Liver (tissue), 9 donors: ENCODE results near the gene LRP11. TPM values are rescaled to one million over a fixed set of nuclear protein-coding genes. Genes with fewer than 3 reads are reported as not detected.

ENCODE experiments used
- DNase-seq: peaks from one replicate; pipeline ENCODE4 v3.0.0-alpha.2; 2017; ENCODE audit warnings: low spot score
- H3K27ac ChIP-seq, 2 donors: one replicate each; pipeline ENCODE4 v1.7.0; 2013; ENCODE audit warnings: inconsistent platforms in 2 of 2, low read length in 2 of 2, control low read depth in 1 of 2, low read depth in 1 of 2, mild to moderate bottlenecking in 1 of 2
- H3K27me3 ChIP-seq, 4 donors: one replicate each; pipeline versions ENCODE4 v1.6.1 to v1.7.0; 2013; ENCODE audit warnings: low read length in 3 of 4, inconsistent platforms in 1 of 4, mild to moderate bottlenecking in 1 of 4, moderate library complexity in 1 of 4; ENCODE audit not compliant: control insufficient read depth in 4 of 4, insufficient read depth in 4 of 4
- H3K36me3 ChIP-seq, 4 donors: one replicate each; pipeline versions ENCODE4 v1.6.1 to v1.7.0; 2013; ENCODE audit warnings: low read length in 3 of 4, mild to moderate bottlenecking in 3 of 4, low read depth in 1 of 4, moderate library complexity in 1 of 4; ENCODE audit not compliant: control insufficient read depth in 4 of 4, insufficient read depth in 3 of 4
- H3K4me1 ChIP-seq, 4 donors: one replicate each; pipeline versions ENCODE4 v1.6.1 to v1.7.0; 2013; ENCODE audit warnings: low read length in 3 of 4, mild to moderate bottlenecking in 3 of 4, moderate library complexity in 1 of 4; ENCODE audit not compliant: control insufficient read depth in 4 of 4, insufficient read depth in 4 of 4
- H3K4me3 ChIP-seq, 3 donors: one replicate each; pipeline versions ENCODE4 v1.6.1 to v1.7.0; 2013; ENCODE audit warnings: low read length in 3 of 3, control low read depth in 1 of 3, low read depth in 1 of 3, mild to moderate bottlenecking in 1 of 3
- H3K9ac ChIP-seq, 2 donors: one replicate each; pipeline ENCODE4 v1.7.0; 2013; ENCODE audit warnings: low read length in 2 of 2, mild to moderate bottlenecking in 2 of 2, moderate library complexity in 2 of 2, control low read depth in 1 of 2, low read depth in 1 of 2
- H3K9me3 ChIP-seq, 4 donors: one replicate each; pipeline versions ENCODE4 v1.6.1 to v1.7.0; 2013; ENCODE audit warnings: low read length in 3 of 4; ENCODE audit not compliant: control insufficient read depth in 4 of 4
- ATF3 ChIP-seq: IDR thresholded peaks from 2 replicates; pipeline ENCODE4 v1.6.1; 2016; ENCODE audit warnings: antibody characterized with exemption
- CTCF ChIP-seq: fragments of 150-350 bp; IDR thresholded peaks from 2 replicates; pipeline ENCODE4 v1.5.1; 2017; ENCODE audit warnings: improper control_type of control experiment, low read depth, low read length; ENCODE audit not compliant: missing input control
- EGR1 ChIP-seq, 2 donors: IDR thresholded peaks; 2 replicates each; pipeline ENCODE4 v1.6.1; 2016 to 2018; ENCODE audit warnings: antibody characterized with exemption in 2 of 2, low read depth in 2 of 2
- FOXA1 ChIP-seq: IDR thresholded peaks from 2 replicates; pipeline ENCODE4 v1.6.1; 2016; ENCODE audit warnings: antibody characterized with exemption
- FOXA2 ChIP-seq: IDR thresholded peaks from 2 replicates; pipeline ENCODE4 v1.6.1; 2016; ENCODE audit warnings: antibody characterized with exemption
- GABPA ChIP-seq, 2 donors: IDR thresholded peaks in 1 of 2; conservative IDR thresholded peaks in 1 of 2; 2 replicates each; pipeline ENCODE4 v1.6.1; 2016; ENCODE audit warnings: antibody characterized with exemption in 2 of 2, mild to moderate bottlenecking in 1 of 2, moderate library complexity in 1 of 2
- HNF4A ChIP-seq, 2 donors: conservative IDR thresholded peaks; 2 replicates each; pipeline ENCODE4 v1.6.1; 2016; ENCODE audit warnings: antibody characterized with exemption in 2 of 2, mild to moderate bottlenecking in 2 of 2
- HNF4G ChIP-seq: IDR thresholded peaks from 2 replicates; pipeline ENCODE4 v1.6.1; 2016; ENCODE audit warnings: antibody characterized with exemption
- JUND ChIP-seq, 2 donors: IDR thresholded peaks; 2 replicates each; pipeline ENCODE4 v1.6.1; 2016; ENCODE audit warnings: antibody characterized with exemption in 2 of 2
- RAD21 ChIP-seq, 2 donors: IDR thresholded peaks; 2 replicates each; pipeline ENCODE4 v1.6.1; 2016; ENCODE audit warnings: antibody characterized with exemption in 2 of 2, mild to moderate bottlenecking in 2 of 2
- RXRA ChIP-seq, 2 donors: IDR thresholded peaks; 2 replicates each; pipeline ENCODE4 v1.6.1; 2017 to 2018; ENCODE audit warnings: antibody characterized with exemption in 2 of 2, mild to moderate bottlenecking in 1 of 2
- SP1 ChIP-seq: IDR thresholded peaks from 2 replicates; pipeline ENCODE4 v1.6.1; 2018; ENCODE audit warnings: antibody characterized with exemption, mild to moderate bottlenecking
- TAF1 ChIP-seq: conservative IDR thresholded peaks from 2 replicates; pipeline ENCODE4 v1.6.1; 2016; ENCODE audit warnings: antibody characterized with exemption, mild to moderate bottlenecking
- YY1 ChIP-seq: IDR thresholded peaks from 2 replicates; pipeline ENCODE4 v1.6.1; 2016; ENCODE audit warnings: antibody characterized with exemption, mild to moderate bottlenecking
- ZBTB33 ChIP-seq: IDR thresholded peaks from 2 replicates; pipeline ENCODE4 v1.6.1; 2016; ENCODE audit warnings: antibody characterized with exemption
- WGBS: extraction: QIAGEN DNeasy Blood & Tissue Kit; methylation state at CpG from one replicate; pipeline ENCODE4 v1.1.7; 2013; 5-methylcytosine and 5-hydroxymethylcytosine counted together
- polyA plus RNA-seq, 2 donors: library from polyadenylated mRNA; stranded (reverse) in 1 of 2; unstranded in 1 of 2; fragments of 200-250 nt in 1 of 2; fragments of >200 nt in 1 of 2; fragmentation: Nextera tagmentation in 1 of 2; extraction: Ambion mirVana in 1 of 2; gene quantifications; one replicate each; pipeline versions ENCODE4 v1.2.1 to v1.2.3, GENCODE V29; 2013 to 2015
- total RNA-seq, 2 donors: library from RNA; depleted of rRNA; stranded (reverse); fragments of >200 nt; gene quantifications; one replicate each; pipeline ENCODE4 v1.2.3, GENCODE V29; 2014
- TF ChIP-seq, protein P1 (sequence below): IDR thresholded peaks from 2 replicates; pipeline ENCODE4 v1.6.1; 2016; ENCODE audit warnings: antibody characterized with exemption, mild to moderate bottlenecking
- TF ChIP-seq, protein P2 (sequence below): IDR thresholded peaks from 2 replicates; pipeline ENCODE4 v1.6.1; 2016; ENCODE audit warnings: antibody characterized with exemption
- donor health status: healthy.
- donor health status: healthy.
- donor health status: healthy.
- donor health status: healthy.
- donor health status: healthy.

Gene LRP11
- total and polyA plus RNA-seq, 4 donors, result 3.4 to 13.3 (median 6.0) TPM

GRCh38 chr6:149852881-149853280, 11.3 kb downstream of the LRP11 start:
- no peak overlapping the region for H3K9ac ChIP-seq
- H3K4me1 ChIP-seq, result no peaks in the 10 kb centered on the region
- TF ChIP-seq RXRA (IDR thresholded peaks at IDR 0.05) (no peak), HNF4A (conservative IDR thresholded peaks at IDR 0.05) (no peak), FOXA2 (no peak), YY1 (no peak)
- H3K27me3 ChIP-seq, result no peaks in the 10 kb centered on the region
- DNase-seq, result no peak
- H3K27ac ChIP-seq, result no peak overlapping the region
- 89% methylated on average over 12 of the region's 12 CpGs for WGBS
- peaks cover 0 to 3% (median 2%) of the 10 kb centered on the region in 4 donors for H3K36me3 ChIP-seq
- no peaks in the 10 kb centered on the region for H3K9me3 ChIP-seq
- H3K4me3 ChIP-seq, result no peak overlapping the region

GRCh38 chr6:149852180-149852579, 12.0 kb downstream of the LRP11 start:
- Histone ChIP-seq H3K9ac (no peak overlapping the region), H3K4me3 (no peak overlapping the region), H3K9me3 (no peaks in the 10 kb centered on the region), H3K36me3 (peaks cover 0 to 3% (median 2%) of the 10 kb centered on the region in 4 donors), H3K27me3 (no peaks in the 10 kb centered on the region), H3K4me1 (no peaks in the 10 kb centered on the region), H3K27ac (no peak overlapping the region)
- DNase-seq, result no peak
- TF ChIP-seq RAD21 (IDR thresholded peaks at IDR 0.05) (no peak), SP1 (no peak), CTCF (no peak), FOXA1 (no peak), HNF4G (no peak), TAF1 (no peak), EGR1 (IDR thresholded peaks at IDR 0.05; ENCODE audit: low read depth in 2 of 2) (no peak), HNF4A (conservative IDR thresholded peaks at IDR 0.05) (no peak), ATF3 (no peak), ZBTB33 (no peak)
- WGBS, result 72% methylated on average over 6 of the region's 6 CpGs

- Histone ChIP-seq H3K9me3 (no peaks in the 10 kb centered on the region), H3K9ac (no peak overlapping the region), H3K4me1 (no peaks in the 10 kb centered on the region), H3K27ac (no peak overlapping the region), H3K4me3 (no peak overlapping the region), H3K36me3 (peaks cover 0 to 3% (median 2%) of the 10 kb centered on the region in 4 donors), H3K27me3 (no peaks in the 10 kb centered on the region)
- DNase-seq, result no peak
- WGBS, result 90% methylated on average over 5 of the region's 5 CpGs
- TF ChIP-seq RXRA (IDR thresholded peaks at IDR 0.05) (no peak), CTCF (no peak), JUND (IDR thresholded peaks at IDR 0.05) (no peak), SP1 (no peak), EGR1 (IDR thresholded peaks at IDR 0.05; ENCODE audit: low read depth in 2 of 2) (no peak), HNF4A (conservative IDR thresholded peaks at IDR 0.05) (no peak), RAD21 (IDR thresholded peaks at IDR 0.05) (no peak), HNF4G (no peak), FOXA1 (no peak), YY1 (no peak), GABPA (IDR thresholded peaks at IDR 0.05 in 1 of 2, conservative IDR thresholded peaks at IDR 0.05 in 1 of 2) (no peak), TAF1 (no peak)
- TF ChIP-seq, protein P1, sequence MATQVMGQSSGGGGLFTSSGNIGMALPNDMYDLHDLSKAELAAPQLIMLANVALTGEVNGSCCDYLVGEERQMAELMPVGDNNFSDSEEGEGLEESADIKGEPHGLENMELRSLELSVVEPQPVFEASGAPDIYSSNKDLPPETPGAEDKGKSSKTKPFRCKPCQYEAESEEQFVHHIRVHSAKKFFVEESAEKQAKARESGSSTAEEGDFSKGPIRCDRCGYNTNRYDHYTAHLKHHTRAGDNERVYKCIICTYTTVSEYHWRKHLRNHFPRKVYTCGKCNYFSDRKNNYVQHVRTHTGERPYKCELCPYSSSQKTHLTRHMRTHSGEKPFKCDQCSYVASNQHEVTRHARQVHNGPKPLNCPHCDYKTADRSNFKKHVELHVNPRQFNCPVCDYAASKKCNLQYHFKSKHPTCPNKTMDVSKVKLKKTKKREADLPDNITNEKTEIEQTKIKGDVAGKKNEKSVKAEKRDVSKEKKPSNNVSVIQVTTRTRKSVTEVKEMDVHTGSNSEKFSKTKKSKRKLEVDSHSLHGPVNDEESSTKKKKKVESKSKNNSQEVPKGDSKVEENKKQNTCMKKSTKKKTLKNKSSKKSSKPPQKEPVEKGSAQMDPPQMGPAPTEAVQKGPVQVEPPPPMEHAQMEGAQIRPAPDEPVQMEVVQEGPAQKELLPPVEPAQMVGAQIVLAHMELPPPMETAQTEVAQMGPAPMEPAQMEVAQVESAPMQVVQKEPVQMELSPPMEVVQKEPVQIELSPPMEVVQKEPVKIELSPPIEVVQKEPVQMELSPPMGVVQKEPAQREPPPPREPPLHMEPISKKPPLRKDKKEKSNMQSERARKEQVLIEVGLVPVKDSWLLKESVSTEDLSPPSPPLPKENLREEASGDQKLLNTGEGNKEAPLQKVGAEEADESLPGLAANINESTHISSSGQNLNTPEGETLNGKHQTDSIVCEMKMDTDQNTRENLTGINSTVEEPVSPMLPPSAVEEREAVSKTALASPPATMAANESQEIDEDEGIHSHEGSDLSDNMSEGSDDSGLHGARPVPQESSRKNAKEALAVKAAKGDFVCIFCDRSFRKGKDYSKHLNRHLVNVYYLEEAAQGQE, result no peak
- TF ChIP-seq, protein P2, sequence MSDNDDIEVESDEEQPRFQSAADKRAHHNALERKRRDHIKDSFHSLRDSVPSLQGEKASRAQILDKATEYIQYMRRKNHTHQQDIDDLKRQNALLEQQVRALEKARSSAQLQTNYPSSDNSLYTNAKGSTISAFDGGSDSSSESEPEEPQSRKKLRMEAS, result no peak
Measured at GRCh38 chr6:149851461-149852110, 12.6 kb downstream of the LRP11 start.
